Neural cell (in vitro differentiated cells): ENCODE measurements around the gene HEATR5A. TPM values are rescaled to one million over a fixed set of nuclear protein-coding genes. Genes with fewer than 3 reads are reported as not detected.

ENCODE experiments used
- H2AFZ ChIP-seq: fragments of 200-600, 300-800 bp; sonication (generic), shearing (Covaris generic); 2 replicates; pipeline ENCODE4 v1.6.0; 2014; ENCODE audit warnings: low read depth, mild to moderate bottlenecking, antibody characterized with exemption, low read length, moderate library complexity
- H3F3A ChIP-seq: fragments of 200-600 bp; shearing (Covaris generic); 2 replicates; pipeline ENCODE4 v1.6.1; 2016; ENCODE audit warnings: mild to moderate bottlenecking, moderate library complexity, mixed read lengths, antibody characterized with exemption, low read length; ENCODE audit not compliant: insufficient read depth, poor library complexity, severe bottlenecking
- H3K27ac ChIP-seq: fragments of 200-600, 300-800 bp; sonication (generic), shearing (Covaris generic); 2 replicates; pipeline ENCODE4 v1.5.1; 2014; ENCODE audit warnings: mild to moderate bottlenecking, low read length, moderate library complexity
- H3K27me3 ChIP-seq: fragments of 300-800, 200-600 bp; sonication (generic), shearing (Covaris generic); 2 replicates; pipeline ENCODE4 v1.6.0; 2014; ENCODE audit warnings: mild to moderate bottlenecking, low read depth, low read length, moderate library complexity; ENCODE audit not compliant: insufficient read depth
- H3K36me3 ChIP-seq: fragments of 300-800, 200-600 bp; sonication (generic), shearing (Covaris generic); 2 replicates; pipeline ENCODE4 v1.5.1; 2014; ENCODE audit warnings: mild to moderate bottlenecking, antibody characterized with exemption, low read length, moderate library complexity; ENCODE audit not compliant: insufficient read depth
- H3K4me2 ChIP-seq: fragments of 300-800, 200-600 bp; sonication (generic), shearing (Covaris generic); 2 replicates; pipeline ENCODE4 v1.6.0; 2014; ENCODE audit warnings: mild to moderate bottlenecking, low read length
- H3K4me3 ChIP-seq: fragments of 300-800, 200-600 bp; sonication (generic), shearing (Covaris generic); 2 replicates; pipeline ENCODE4 v1.5.1; 2014; ENCODE audit warnings: mild to moderate bottlenecking, low read length, moderate library complexity
- H3K79me2 ChIP-seq: fragments of 200-600 bp; shearing (Covaris generic); replicated peaks from 2 replicates; pipeline ENCODE4 v1.6.0; 2014; ENCODE audit warnings: mild to moderate bottlenecking, low read length, moderate library complexity; ENCODE audit not compliant: insufficient read depth
- H3K9ac ChIP-seq: fragments of 300-800, 200-600 bp; sonication (generic), shearing (Covaris generic); 2 replicates; pipeline ENCODE4 v1.6.1; 2016; ENCODE audit warnings: mild to moderate bottlenecking, low read length, mixed read lengths
- H3K9me2 ChIP-seq: fragments of 200-600 bp; shearing (Covaris generic); 2 replicates; pipeline ENCODE4 v1.6.1; 2016; ENCODE audit warnings: mild to moderate bottlenecking, low read length, mixed read lengths; ENCODE audit not compliant: insufficient read depth
- H3K9me3 ChIP-seq: fragments of 200-600, 300-800 bp; sonication (generic), shearing (Covaris generic); 2 replicates; pipeline ENCODE4 v1.6.1; 2016; ENCODE audit warnings: mild to moderate bottlenecking, mixed run types, low read length, moderate library complexity, mixed read lengths
- H4K20me1 ChIP-seq: fragments of 200-600 bp; shearing (Covaris generic); 2 replicates; pipeline ENCODE4 v1.6.1; 2016; ENCODE audit warnings: mild to moderate bottlenecking, mixed run types; ENCODE audit not compliant: insufficient read depth
- EP300 ChIP-seq: fragments of 450-650 bp; conservative IDR thresholded peaks from 2 replicates; pipeline ENCODE4 v1.6.1; 2014; ENCODE audit warnings: antibody characterized with exemption, mild to moderate bottlenecking, moderate library complexity; ENCODE audit not compliant: poor library complexity, severe bottlenecking
- EZH2 ChIP-seq: fragments of 200-600, 300-800 bp; shearing (Covaris generic), sonication (generic); IDR thresholded peaks from 2 replicates; pipeline ENCODE4 v1.6.1; 2014; ENCODE audit warnings: antibody characterized with exemption, low read length, borderline replicate concordance, mild to moderate bottlenecking; ENCODE audit not compliant: insufficient read depth, poor library complexity, severe bottlenecking
- MXI1 ChIP-seq: fragments of 450-650 bp; conservative IDR thresholded peaks from 2 replicates; pipeline ENCODE4 v1.6.1; 2014; ENCODE audit warnings: antibody characterized with exemption, mild to moderate bottlenecking; ENCODE audit not compliant: poor library complexity, severe bottlenecking
- RAD21 ChIP-seq: fragments of 450-650 bp; conservative IDR thresholded peaks from 2 replicates; pipeline ENCODE4 v1.6.1; 2014; ENCODE audit warnings: antibody characterized with exemption, mild to moderate bottlenecking, moderate library complexity
- polyA plus RNA-seq: library from polyadenylated mRNA; depleted of rRNA; stranded (reverse); fragments of >200 nt; gene quantifications from 2 replicates; pipeline ENCODE4 v1.2.3, GENCODE V29; 2014
- TF ChIP-seq, protein P1 (sequence below): IDR thresholded peaks from 2 replicates; pipeline ENCODE4 v1.6.1; 2012; ENCODE audit warnings: borderline replicate concordance
- TF ChIP-seq, protein P2 (sequence below): fragments of 450-650 bp; IDR thresholded peaks from 2 replicates; pipeline ENCODE4 v1.5.1; 2014; ENCODE audit warnings: antibody characterized with exemption, mild to moderate bottlenecking, moderate library complexity; ENCODE audit not compliant: poor library complexity, severe bottlenecking

HEATR5A gene
- polyA plus RNA-seq, 1 donor from 2014 or later = 5.2 TPM

DNA sequence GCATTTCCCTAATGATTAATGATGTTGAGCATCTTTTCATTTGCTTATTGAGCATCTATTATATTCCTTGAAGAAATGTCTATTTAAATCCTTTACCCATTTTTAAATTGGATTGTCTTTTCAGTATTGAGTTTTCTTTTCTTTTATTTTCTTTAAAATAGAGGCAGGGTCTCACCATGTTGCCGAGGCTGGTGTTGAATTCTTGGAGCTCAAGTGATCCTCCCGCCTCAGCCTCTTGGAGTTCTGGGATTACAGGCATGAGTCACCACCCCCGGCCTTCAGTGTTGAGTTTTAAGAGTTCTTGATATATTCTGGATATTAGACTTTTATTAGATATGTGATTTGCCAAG, 139.5 kb downstream of the HEATR5A start:
- no peaks in the 10 kb centered on the region for H4K20me1 ChIP-seq
- H2AFZ ChIP-seq = no peak overlapping the region
- no peak overlapping the region for H3K9ac ChIP-seq
- TF ChIP-seq, protein P1, sequence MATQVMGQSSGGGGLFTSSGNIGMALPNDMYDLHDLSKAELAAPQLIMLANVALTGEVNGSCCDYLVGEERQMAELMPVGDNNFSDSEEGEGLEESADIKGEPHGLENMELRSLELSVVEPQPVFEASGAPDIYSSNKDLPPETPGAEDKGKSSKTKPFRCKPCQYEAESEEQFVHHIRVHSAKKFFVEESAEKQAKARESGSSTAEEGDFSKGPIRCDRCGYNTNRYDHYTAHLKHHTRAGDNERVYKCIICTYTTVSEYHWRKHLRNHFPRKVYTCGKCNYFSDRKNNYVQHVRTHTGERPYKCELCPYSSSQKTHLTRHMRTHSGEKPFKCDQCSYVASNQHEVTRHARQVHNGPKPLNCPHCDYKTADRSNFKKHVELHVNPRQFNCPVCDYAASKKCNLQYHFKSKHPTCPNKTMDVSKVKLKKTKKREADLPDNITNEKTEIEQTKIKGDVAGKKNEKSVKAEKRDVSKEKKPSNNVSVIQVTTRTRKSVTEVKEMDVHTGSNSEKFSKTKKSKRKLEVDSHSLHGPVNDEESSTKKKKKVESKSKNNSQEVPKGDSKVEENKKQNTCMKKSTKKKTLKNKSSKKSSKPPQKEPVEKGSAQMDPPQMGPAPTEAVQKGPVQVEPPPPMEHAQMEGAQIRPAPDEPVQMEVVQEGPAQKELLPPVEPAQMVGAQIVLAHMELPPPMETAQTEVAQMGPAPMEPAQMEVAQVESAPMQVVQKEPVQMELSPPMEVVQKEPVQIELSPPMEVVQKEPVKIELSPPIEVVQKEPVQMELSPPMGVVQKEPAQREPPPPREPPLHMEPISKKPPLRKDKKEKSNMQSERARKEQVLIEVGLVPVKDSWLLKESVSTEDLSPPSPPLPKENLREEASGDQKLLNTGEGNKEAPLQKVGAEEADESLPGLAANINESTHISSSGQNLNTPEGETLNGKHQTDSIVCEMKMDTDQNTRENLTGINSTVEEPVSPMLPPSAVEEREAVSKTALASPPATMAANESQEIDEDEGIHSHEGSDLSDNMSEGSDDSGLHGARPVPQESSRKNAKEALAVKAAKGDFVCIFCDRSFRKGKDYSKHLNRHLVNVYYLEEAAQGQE = no peak
- TF ChIP-seq MXI1 (no peak), EP300 (no peak)
- H3F3A ChIP-seq = no peaks in the 10 kb centered on the region
- H3K27ac ChIP-seq = no peak overlapping the region
- H3K4me2 ChIP-seq = no peak overlapping the region
- H3K9me2 ChIP-seq = no peaks in the 10 kb centered on the region
- no peaks in the 10 kb centered on the region for H3K79me2 ChIP-seq
- H3K27me3 ChIP-seq = no peaks in the 10 kb centered on the region
- H3K36me3 ChIP-seq = no peaks in the 10 kb centered on the region
- no peak overlapping the region for H3K4me3 ChIP-seq
- H3K9me3 ChIP-seq = no peaks in the 10 kb centered on the region

DNA sequence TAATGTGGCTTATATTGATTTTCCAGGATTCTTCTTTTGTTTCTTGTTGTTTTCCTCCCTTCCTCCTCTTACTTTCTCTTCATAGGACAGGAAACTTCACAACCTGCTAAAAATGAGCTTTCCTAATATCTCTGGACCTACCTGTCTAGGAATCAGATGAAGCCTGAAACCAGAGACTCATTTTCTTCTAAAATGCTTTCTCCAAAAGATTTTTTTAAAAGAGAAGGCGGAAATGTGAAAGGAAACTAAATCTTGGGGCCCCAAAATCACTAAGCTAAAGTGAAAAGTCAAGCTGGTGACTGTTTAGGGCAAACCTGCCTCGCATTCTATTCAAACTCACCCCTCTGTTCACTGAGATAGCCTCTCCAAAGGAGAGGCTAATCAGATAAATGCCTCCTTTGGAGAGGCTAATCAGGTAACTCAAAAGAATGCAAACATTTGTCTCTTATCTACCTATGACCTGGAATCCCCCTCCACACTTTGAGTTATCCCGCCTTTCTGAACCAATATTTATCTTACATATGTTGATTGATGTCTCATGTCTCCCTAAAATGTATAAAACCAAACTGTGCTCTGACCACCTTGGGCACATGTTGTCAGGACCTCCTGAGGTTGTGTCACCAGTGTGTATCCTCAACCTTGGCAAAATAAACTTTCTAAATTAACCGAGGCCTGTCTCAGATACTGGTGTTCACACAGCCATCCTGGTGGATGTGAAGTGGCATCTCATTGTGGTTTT, 140.0 kb downstream of the HEATR5A start:
- TF ChIP-seq, protein P2, sequence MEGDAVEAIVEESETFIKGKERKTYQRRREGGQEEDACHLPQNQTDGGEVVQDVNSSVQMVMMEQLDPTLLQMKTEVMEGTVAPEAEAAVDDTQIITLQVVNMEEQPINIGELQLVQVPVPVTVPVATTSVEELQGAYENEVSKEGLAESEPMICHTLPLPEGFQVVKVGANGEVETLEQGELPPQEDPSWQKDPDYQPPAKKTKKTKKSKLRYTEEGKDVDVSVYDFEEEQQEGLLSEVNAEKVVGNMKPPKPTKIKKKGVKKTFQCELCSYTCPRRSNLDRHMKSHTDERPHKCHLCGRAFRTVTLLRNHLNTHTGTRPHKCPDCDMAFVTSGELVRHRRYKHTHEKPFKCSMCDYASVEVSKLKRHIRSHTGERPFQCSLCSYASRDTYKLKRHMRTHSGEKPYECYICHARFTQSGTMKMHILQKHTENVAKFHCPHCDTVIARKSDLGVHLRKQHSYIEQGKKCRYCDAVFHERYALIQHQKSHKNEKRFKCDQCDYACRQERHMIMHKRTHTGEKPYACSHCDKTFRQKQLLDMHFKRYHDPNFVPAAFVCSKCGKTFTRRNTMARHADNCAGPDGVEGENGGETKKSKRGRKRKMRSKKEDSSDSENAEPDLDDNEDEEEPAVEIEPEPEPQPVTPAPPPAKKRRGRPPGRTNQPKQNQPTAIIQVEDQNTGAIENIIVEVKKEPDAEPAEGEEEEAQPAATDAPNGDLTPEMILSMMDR = no peak
- no peak for TF ChIP-seq RAD21
- H3K4me3 ChIP-seq = no peak overlapping the region
- H3K9me3 ChIP-seq = no peaks in the 10 kb centered on the region
- H4K20me1 ChIP-seq = no peaks in the 10 kb centered on the region
- no peaks in the 10 kb centered on the region for H3F3A ChIP-seq
- no peak overlapping the region for H2AFZ ChIP-seq
- H3K4me2 ChIP-seq = no peak overlapping the region
- H3K79me2 ChIP-seq = no peaks in the 10 kb centered on the region
- H3K36me3 ChIP-seq = no peaks in the 10 kb centered on the region
- H3K27me3 ChIP-seq = no peaks in the 10 kb centered on the region
- H3K9me2 ChIP-seq = no peaks in the 10 kb centered on the region
- H3K9ac ChIP-seq = no peak overlapping the region
- H3K27ac ChIP-seq = no peak overlapping the region

DNA sequence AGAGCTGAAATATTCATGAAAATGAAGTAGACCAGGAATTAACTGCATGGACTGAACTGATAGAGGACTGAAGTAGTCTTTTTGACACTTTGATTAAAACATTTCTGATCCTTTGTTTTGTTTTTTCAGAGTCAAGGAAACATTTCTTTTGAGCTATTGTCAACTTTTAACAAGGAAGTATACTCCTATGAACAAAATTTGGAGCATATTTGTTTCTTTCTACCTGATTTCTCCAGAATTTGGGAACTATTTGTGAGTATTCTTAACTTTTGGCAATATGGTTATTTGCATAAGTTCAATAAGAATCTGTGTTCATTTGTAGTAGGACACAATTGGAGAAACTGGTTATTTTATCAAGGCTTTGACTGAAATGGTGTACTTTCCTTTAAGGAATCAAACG, 141.5 kb downstream of the HEATR5A start:
- TF ChIP-seq EZH2 = no peak
- no peaks in the 10 kb centered on the region for H3F3A ChIP-seq
- H3K9ac ChIP-seq = no peak overlapping the region
- no peak overlapping the region for H2AFZ ChIP-seq
- no peaks in the 10 kb centered on the region for H3K9me3 ChIP-seq
- H3K27me3 ChIP-seq = no peaks in the 10 kb centered on the region
- H3K4me2 ChIP-seq = no peak overlapping the region
- no peaks in the 10 kb centered on the region for H3K79me2 ChIP-seq
- no peaks in the 10 kb centered on the region for H3K9me2 ChIP-seq
- no peaks in the 10 kb centered on the region for H4K20me1 ChIP-seq
- no peak overlapping the region for H3K27ac ChIP-seq
- no peaks in the 10 kb centered on the region for H3K36me3 ChIP-seq
- no peak overlapping the region for H3K4me3 ChIP-seq
